Body of pancreas (tissue), 4 donors: Measurements from ENCODE around the gene CLN3. TPM values are rescaled to one million over a fixed set of nuclear protein-coding genes. Genes with fewer than 3 reads are reported as not detected.

Source experiments
- ATAC-seq: fragments of 150-250 bp; one replicate; pipeline ENCODE4 v1.9.1; 2016
- DNase-seq, 4 donors: peaks; one replicate each; pipeline ENCODE4 v3.0.0-alpha.2; 2019
- H3K27ac ChIP-seq, 4 donors: fragments of 200-600 bp; sonication (generic); 1 replicate in 3 of 4; 2 replicates in 1 of 4; pipeline versions ENCODE4 v1.5.1 to v1.6.1; 2016 to 2019; ENCODE audit warnings: mild to moderate bottlenecking in 1 of 4, mixed read lengths in 1 of 4, moderate library complexity in 1 of 4
- H3K27me3 ChIP-seq, 2 donors: fragments of 200-600 bp; sonication (generic); one replicate each; pipeline ENCODE4 v1.6.0; 2016; ENCODE audit warnings: mild to moderate bottlenecking in 1 of 2
- H3K36me3 ChIP-seq, 2 donors: fragments of 200-600 bp; sonication (generic); replicated peaks in 1 of 2; 2 replicates each; pipeline ENCODE4 v1.5.1; 2016; ENCODE audit warnings: low read depth in 2 of 2; ENCODE audit not compliant: insufficient read depth in 1 of 2
- H3K4me1 ChIP-seq: fragments of 200-600 bp; sonication (generic); one replicate; pipeline ENCODE4 v1.6.0; 2016
- H3K4me3 ChIP-seq, 2 donors: fragments of 200-600 bp; sonication (generic); 1 replicate in 1 of 2; 2 replicates in 1 of 2; pipeline ENCODE4 v1.5.1; 2016 to 2019
- H3K9me3 ChIP-seq, 3 donors: fragments of 200-600 bp; sonication (generic); 1 replicate in 2 of 3; 2 replicates in 1 of 3; pipeline ENCODE4 v1.5.1; 2016
- CTCF ChIP-seq, 7 experiments: fragments of 450-650 bp in 4 of 7; fragments of 200-600 bp in 3 of 7; sonication (generic) in 3 of 7; IDR thresholded peaks; one replicate each; pipeline ENCODE4 v1.5.1; 2016 to 2019; ENCODE audit warnings: antibody characterized with exemption in 7 of 7
- POLR2A ChIP-seq, 3 donors: fragments of 450-650 bp; IDR thresholded peaks; one replicate each; pipeline ENCODE4 v1.6.1; 2016; ENCODE audit warnings: antibody characterized with exemption in 3 of 3, mild to moderate bottlenecking in 2 of 3
- WGBS, 2 donors: methylation state at CpG; one replicate each; pipeline ENCODE4 v1.1.5; 2017; 5-methylcytosine and 5-hydroxymethylcytosine counted together
- intact Hi-C: fragments of 100-400 bp; cut with DNase I; formaldehyde crosslinking; loops from one replicate; pipeline ENCODE4 v1.15.1; 2023
- total RNA-seq, 2 donors: library from RNA; depleted of rRNA; stranded (reverse); fragments of >200 nt; gene quantifications; one replicate each; pipeline ENCODE4 v1.1.0, GENCODE V29; 2016

The CLN3 gene
- total RNA-seq, 2 donors from 2014 or later, result 28.0 to 29.6 TPM

- ATAC-seq, result no peak
- Histone ChIP-seq H3K9me3 (no peaks in the 10 kb centered on the region), H3K4me3 (no peak overlapping the region), H3K27me3 (no peaks in the 10 kb centered on the region), H3K36me3 (no peaks in the 10 kb centered on the region), H3K27ac (no peak overlapping the region), H3K4me1 (peaks cover 1% of the 10 kb centered on the region)
- no peak for TF ChIP-seq POLR2A (IDR thresholded peaks at IDR 0.05)
- no peak for TF ChIP-seq CTCF (IDR thresholded peaks at IDR 0.05)
- WGBS, 2 donors, result 72 to 76% methylated on average over 10 of the region's 10 CpGs
- no peak for DNase-seq
- intact Hi-C loops, result loop anchor here (5.0 kb wide), 1 partner anchor 37 kb away; the partner anchor contains the start of gene NUPR1
These were observed 8.0 kb upstream of the CLN3 start for GRCh38 chr16:28499854-28500253.

DNA sequence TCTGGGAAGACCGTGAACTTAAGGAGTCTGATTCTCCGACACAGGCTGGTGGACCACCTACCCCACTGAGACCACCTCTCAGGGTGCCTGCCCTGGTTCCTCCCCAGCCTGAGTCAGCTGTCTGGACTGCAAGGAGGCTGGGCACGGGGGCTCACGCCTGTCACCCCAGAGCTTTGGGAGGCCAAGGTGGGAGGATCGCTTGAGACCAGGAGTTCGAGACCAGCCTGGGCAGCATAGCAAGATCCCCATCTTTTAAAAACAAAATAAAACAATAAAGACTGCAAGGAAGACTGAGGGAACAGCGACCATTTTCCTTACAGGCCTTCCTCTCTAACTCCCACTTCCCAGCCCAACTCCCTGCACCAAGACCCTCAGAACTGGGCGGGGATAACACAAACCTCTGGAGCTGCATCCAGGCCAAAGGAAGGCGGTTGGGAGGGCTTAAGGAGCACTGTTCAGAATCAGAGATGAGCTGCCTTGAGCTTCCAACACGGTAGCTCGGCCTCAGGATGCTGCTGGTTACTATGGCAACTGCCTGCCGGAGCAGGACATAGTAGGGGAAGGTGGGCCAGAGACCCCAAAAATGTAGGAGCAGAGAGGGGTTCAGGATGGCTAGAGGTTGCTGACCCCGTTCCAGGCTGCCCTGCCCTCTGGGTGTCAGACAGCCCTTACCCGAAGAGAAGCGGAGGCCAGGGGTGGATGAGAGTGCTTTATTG, 7.0 kb upstream of the CLN3 start:
- no peak for ATAC-seq
- H3K4me3 ChIP-seq, result no peak overlapping the region
- H3K9me3 ChIP-seq, result no peaks in the 10 kb centered on the region
- no peaks in the 10 kb centered on the region for H3K27me3 ChIP-seq
- no peak for TF ChIP-seq POLR2A (IDR thresholded peaks at IDR 0.05)
- DNase-seq, result no peak
- WGBS, 2 donors, result 89 to 95% methylated on average over 11 to 15 of the region's 15 CpGs
- no peaks in the 10 kb centered on the region for H3K36me3 ChIP-seq
- H3K27ac ChIP-seq, result no peak overlapping the region
- intact Hi-C loops, result loop anchor here (5.0 kb wide), 1 partner anchor 38 kb away; the partner anchor contains the start of gene NUPR1
- H3K4me1 ChIP-seq, result no peaks in the 10 kb centered on the region

DNA sequence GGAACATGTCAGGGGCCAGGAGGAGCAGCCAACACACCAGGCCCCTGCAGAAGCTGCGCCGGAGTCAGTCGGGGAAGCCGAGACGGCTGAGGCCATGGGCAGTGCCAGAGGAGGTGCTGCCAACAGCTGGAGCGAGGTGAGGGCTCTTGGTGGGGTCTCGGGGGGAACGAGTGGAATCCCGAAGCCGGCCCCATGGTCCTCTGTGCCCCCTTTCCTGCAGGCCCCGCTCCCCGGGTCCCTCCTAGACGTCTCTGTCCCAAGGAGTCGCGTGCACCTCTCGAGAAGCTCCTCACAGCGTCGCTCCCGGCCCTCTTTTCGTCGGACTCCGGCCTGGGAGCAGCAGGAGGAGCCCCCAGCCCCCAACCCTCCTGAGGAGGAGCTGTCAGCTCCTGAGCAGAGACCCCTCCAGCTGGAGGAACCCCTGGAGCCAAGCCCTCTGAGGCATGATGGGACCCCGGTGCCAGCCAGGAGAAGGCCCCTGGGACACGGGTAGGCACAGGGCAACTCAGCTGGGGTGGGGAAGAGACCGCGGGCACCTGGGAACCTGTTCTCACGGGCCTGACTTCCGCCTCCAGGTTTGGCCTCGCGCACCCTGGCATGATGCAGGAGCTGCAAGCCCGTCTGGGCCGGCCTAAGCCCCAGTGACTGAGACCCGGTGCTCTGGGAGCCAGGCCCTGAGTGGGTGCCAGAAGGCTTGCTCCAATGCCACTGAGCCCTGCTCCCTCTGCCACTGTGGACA, 6.2 kb upstream of the CLN3 start:
- intact Hi-C loops, result loop anchor here (5.0 kb wide), 1 partner anchor 39 kb away; the partner anchor contains the start of gene NUPR1
- no peak for DNase-seq
- no peak overlapping the region for H3K27ac ChIP-seq
- no peak for TF ChIP-seq POLR2A (IDR thresholded peaks at IDR 0.05)
- TF ChIP-seq CTCF (IDR thresholded peaks at IDR 0.05), result no peak
- H3K36me3 ChIP-seq, result no peaks in the 10 kb centered on the region
- no peak for ATAC-seq
- no peaks in the 10 kb centered on the region for H3K4me1 ChIP-seq
- no peak overlapping the region for H3K4me3 ChIP-seq
- H3K9me3 ChIP-seq, result no peaks in the 10 kb centered on the region
- H3K27me3 ChIP-seq, result no peaks in the 10 kb centered on the region
- 84 to 100% methylated on average over 2 to 31 of the region's 33 CpGs for WGBS, 2 donors

DNA sequence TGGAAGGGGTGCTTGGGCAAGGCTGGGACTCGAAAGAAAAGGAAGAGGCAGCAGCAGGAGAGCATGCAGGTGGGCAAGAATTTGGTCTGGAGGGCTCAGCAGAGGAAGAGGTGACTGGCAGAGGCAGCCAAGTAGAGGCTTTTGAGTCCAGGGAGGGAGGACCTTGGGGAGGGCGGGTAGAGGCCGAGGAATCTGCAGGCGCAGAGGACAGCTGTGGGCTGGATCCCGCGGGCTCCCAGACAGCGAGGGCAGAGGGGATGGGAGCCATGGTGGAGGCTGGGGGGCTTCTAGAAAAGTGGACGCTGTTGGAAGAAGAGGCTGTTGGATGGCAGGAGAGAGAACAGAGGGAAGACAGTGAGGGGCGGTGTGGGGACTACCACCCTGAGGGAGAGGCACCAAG, 5.5 kb upstream of the CLN3 start:
- Histone ChIP-seq H3K4me3 (no peak overlapping the region), H3K36me3 (no peaks in the 10 kb centered on the region), H3K9me3 (no peaks in the 10 kb centered on the region), H3K4me1 (no peaks in the 10 kb centered on the region), H3K27ac (no peak overlapping the region), H3K27me3 (no peaks in the 10 kb centered on the region)
- WGBS, 2 donors, result 83 to 85% methylated on average over 9 of the region's 9 CpGs
- DNase-seq (no peak), ATAC-seq (no peak)
- intact Hi-C loops, result loop anchor here (5.0 kb wide), 1 partner anchor 40 kb away; the partner anchor contains the start of gene NUPR1
- no peak for TF ChIP-seq POLR2A (IDR thresholded peaks at IDR 0.05)
- no peak for TF ChIP-seq CTCF (IDR thresholded peaks at IDR 0.05)

DNA sequence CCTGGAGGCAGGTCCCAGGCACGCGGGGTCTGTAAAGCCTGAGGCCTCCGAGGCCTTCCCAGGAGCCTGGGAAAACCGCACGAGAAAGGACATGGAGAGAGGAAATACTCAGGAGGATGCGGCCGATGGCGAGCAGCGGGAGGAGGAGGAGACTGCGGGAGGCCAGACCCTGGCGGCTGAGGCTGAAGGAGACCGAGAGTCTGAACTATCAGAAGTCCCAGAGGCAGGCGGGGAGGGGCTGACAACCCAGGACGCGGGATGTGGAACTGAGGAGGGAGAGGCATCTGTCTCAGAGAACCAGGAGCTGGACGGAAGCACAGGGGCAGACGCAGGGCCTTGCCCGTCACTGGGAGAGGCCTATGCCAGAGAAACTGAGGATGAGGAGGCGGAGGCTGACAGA, 5.0 kb upstream of the CLN3 start:
- Histone ChIP-seq H3K4me1 (no peaks in the 10 kb centered on the region), H3K27ac (no peak overlapping the region), H3K9me3 (no peaks in the 10 kb centered on the region)

More for the DNA sequence above, 5.0 kb upstream of the CLN3 start:
- intact Hi-C loops, result loop anchor here (5.0 kb wide), 1 partner anchor 40 kb away; the partner anchor contains the start of gene NUPR1
- WGBS, 2 donors, result 78 to 88% methylated on average over 19 of the region's 19 CpGs
- TF ChIP-seq CTCF (IDR thresholded peaks at IDR 0.05) (no peak), POLR2A (IDR thresholded peaks at IDR 0.05) (no peak)
- Histone ChIP-seq H3K36me3 (no peaks in the 10 kb centered on the region), H3K27me3 (no peaks in the 10 kb centered on the region), H3K4me3 (no peak overlapping the region)
- ATAC-seq (no peak), DNase-seq (no peak)
